Stimulated activated naive CD8-positive, alpha-beta T cell treated with anti-CD3 and anti-CD28 coated beads, Interleukin-15, Interleukin-2, amounts not matched to agents 100 ng/mL and 50 ng/mL, for 24 hours (primary cell): ENCODE results near the gene SPOCK1.

ENCODE experiments used
- H3K27ac Mint-ChIP-seq: one replicate; pipeline ENCODE4 v1.8.0; 2021; ENCODE audit warnings: mild to moderate bottlenecking, mixed read lengths
- H3K27me3 Mint-ChIP-seq: one replicate; pipeline ENCODE4 v1.8.0; 2021; ENCODE audit warnings: mixed read lengths
- H3K36me3 Mint-ChIP-seq: one replicate; pipeline ENCODE4 v1.8.0; 2021; ENCODE audit warnings: low read depth, mixed read lengths
- H3K4me1 Mint-ChIP-seq: one replicate; pipeline ENCODE4 v1.8.0; 2021; ENCODE audit warnings: low read depth, mixed read lengths
- H3K4me3 Mint-ChIP-seq: one replicate; pipeline ENCODE4 v1.8.0; 2021; ENCODE audit warnings: mild to moderate bottlenecking, mixed read lengths
- H3K9me3 Mint-ChIP-seq: one replicate; pipeline ENCODE4 v1.8.0; 2021; ENCODE audit warnings: mixed read lengths

The SPOCK1 gene

GRCh38 chr5:137286025-137286610 lies 213.0 kb downstream of the SPOCK1 start:
- no peak overlapping the region for H3K4me3 Mint-ChIP-seq
- H3K4me1 Mint-ChIP-seq, result no peaks in the 10 kb centered on the region
- H3K36me3 Mint-ChIP-seq, result no peaks in the 10 kb centered on the region
- peaks cover 7% of the 10 kb centered on the region for H3K27me3 Mint-ChIP-seq
- no peak overlapping the region for H3K27ac Mint-ChIP-seq
- no peaks in the 10 kb centered on the region for H3K9me3 Mint-ChIP-seq

DNA sequence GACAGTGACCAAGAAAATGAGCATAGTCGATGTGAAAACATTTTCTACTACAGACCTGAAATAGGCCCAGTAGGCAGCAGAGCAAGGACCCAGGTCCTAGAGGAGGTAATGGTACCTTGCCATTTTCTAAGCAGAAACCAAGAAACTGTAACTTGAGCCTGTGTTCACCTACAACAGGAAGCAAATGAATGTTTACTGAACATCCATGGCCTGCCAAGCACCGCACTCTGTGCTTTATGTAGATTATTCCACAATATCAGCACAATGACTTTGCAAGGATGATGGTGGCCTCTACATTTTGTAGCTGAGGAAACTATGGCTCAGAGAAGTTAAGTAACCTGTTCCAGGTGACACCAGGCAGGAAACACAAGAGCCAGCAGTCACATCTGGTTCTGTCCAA lies 215.3 kb downstream of the SPOCK1 start:
- Mint-ChIP-seq H3K27me3 (peaks cover 7% of the 10 kb centered on the region), H3K9me3 (no peaks in the 10 kb centered on the region), H3K4me1 (no peaks in the 10 kb centered on the region), H3K4me3 (no peak overlapping the region), H3K27ac (no peak overlapping the region), H3K36me3 (no peaks in the 10 kb centered on the region)

GRCh38 chr5:137282216-137282615 lies 216.9 kb downstream of the SPOCK1 start:
- Mint-ChIP-seq H3K4me3 (no peak overlapping the region), H3K9me3 (no peaks in the 10 kb centered on the region), H3K4me1 (no peaks in the 10 kb centered on the region), H3K27me3 (peaks cover 1% of the 10 kb centered on the region), H3K36me3 (no peaks in the 10 kb centered on the region), H3K27ac (no peak overlapping the region)

DNA sequence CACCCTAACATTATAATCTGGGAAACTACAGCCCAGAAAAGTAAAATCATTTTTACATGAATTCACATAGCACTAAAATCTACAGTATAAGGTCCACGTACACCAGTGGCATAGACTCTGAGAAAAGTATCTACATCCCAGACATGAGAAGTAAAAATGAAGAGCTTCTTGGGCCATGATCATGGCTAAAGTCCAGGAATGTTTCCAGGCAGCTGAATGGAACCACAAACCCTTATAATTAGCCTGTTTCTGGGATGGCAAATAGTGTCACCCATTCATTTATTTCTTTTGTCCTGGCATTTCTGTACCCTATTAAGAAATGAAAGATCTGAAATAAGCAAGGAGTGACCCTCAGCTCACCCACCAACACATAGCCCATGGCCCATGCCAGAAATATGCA lies 217.9 kb downstream of the SPOCK1 start:
- no peak overlapping the region for H3K4me3 Mint-ChIP-seq
- no peaks in the 10 kb centered on the region for H3K4me1 Mint-ChIP-seq
- no peaks in the 10 kb centered on the region for H3K36me3 Mint-ChIP-seq
- H3K27ac Mint-ChIP-seq, result no peak overlapping the region
- H3K9me3 Mint-ChIP-seq, result no peaks in the 10 kb centered on the region
- no peaks in the 10 kb centered on the region for H3K27me3 Mint-ChIP-seq

- Mint-ChIP-seq H3K9me3 (no peaks in the 10 kb centered on the region), H3K4me3 (no peak overlapping the region), H3K4me1 (no peaks in the 10 kb centered on the region), H3K36me3 (no peaks in the 10 kb centered on the region), H3K27ac (no peak overlapping the region), H3K27me3 (no peaks in the 10 kb centered on the region)
These were observed 218.5 kb downstream of the SPOCK1 start for GRCh38 chr5:137280656-137281055.

GRCh38 chr5:137279521-137280231 lies 219.4 kb downstream of the SPOCK1 start:
- H3K4me3 Mint-ChIP-seq, result no peak overlapping the region
- no peaks in the 10 kb centered on the region for H3K27me3 Mint-ChIP-seq
- H3K4me1 Mint-ChIP-seq, result no peaks in the 10 kb centered on the region
- no peaks in the 10 kb centered on the region for H3K9me3 Mint-ChIP-seq
- no peaks in the 10 kb centered on the region for H3K36me3 Mint-ChIP-seq
- no peak overlapping the region for H3K27ac Mint-ChIP-seq

DNA sequence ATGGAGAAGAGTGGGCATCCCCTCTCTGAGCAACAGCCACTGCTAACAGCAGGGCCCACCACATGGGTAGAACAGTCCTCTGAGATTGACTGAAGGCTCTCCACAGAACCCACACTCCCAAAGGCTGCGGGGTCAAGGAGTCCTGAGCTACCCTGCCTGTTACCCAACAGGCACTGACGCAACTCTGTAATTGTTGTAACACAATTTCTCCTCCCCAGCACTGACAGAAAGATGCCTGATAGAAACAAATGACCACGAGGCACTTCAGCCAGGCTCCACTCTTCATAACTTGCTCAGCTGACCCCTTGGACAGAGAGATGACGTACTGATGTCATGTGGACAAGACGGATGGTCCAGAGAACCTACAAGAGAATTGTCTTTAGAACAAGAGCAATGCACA lies 220.7 kb downstream of the SPOCK1 start:
- Mint-ChIP-seq H3K27ac (no peak overlapping the region), H3K36me3 (no peaks in the 10 kb centered on the region), H3K4me3 (no peak overlapping the region), H3K27me3 (no peaks in the 10 kb centered on the region), H3K9me3 (no peaks in the 10 kb centered on the region), H3K4me1 (no peaks in the 10 kb centered on the region)

GRCh38 chr5:137275083-137275482 lies 224.0 kb downstream of the SPOCK1 start:
- Mint-ChIP-seq H3K9me3 (no peaks in the 10 kb centered on the region), H3K4me3 (no peak overlapping the region), H3K27me3 (no peaks in the 10 kb centered on the region), H3K4me1 (no peaks in the 10 kb centered on the region), H3K27ac (no peak overlapping the region), H3K36me3 (no peaks in the 10 kb centered on the region)

DNA sequence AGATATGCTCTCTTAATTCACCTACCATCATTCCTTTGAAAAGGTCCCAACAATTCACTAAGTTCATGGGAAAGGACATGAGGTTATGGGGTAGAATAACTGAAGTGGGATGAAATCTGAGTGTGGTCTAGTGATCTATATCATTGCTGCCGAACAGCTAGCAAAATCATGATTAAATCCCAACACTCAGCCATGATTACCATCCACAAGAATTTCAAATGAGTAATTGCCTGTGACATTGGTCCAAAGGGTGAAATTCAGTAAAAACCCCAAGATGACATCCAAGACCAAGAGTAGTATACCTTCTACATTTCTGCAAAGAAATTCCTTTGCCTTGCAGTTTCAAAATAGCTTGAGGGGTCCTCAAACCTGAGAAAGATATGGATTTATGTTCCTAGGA lies 225.6 kb downstream of the SPOCK1 start:
- H3K4me1 Mint-ChIP-seq, result no peaks in the 10 kb centered on the region
- H3K27me3 Mint-ChIP-seq, result no peaks in the 10 kb centered on the region
- no peak overlapping the region for H3K27ac Mint-ChIP-seq
- no peaks in the 10 kb centered on the region for H3K36me3 Mint-ChIP-seq
- H3K4me3 Mint-ChIP-seq, result no peak overlapping the region
- no peaks in the 10 kb centered on the region for H3K9me3 Mint-ChIP-seq

DNA sequence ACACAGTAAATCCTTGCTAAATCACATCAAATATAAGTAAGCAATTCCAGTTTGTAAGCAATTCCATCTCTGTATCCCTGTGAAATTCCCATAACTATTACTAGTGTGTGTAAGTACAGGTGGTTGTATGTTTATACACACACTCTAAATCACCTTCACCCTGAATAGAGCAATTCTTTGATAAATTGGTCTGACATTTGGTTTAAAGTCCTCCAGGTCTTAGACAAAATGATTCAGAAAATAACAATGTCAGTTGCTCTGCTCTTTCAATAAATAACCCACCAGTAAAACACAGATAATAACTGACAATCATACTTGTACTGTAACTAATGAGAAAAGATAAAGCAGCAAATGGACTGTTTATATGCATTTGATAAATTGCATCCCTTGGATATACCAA lies 226.3 kb downstream of the SPOCK1 start:
- no peaks in the 10 kb centered on the region for H3K36me3 Mint-ChIP-seq
- no peaks in the 10 kb centered on the region for H3K27me3 Mint-ChIP-seq
- H3K4me3 Mint-ChIP-seq, result no peak overlapping the region
- H3K9me3 Mint-ChIP-seq, result no peaks in the 10 kb centered on the region
- H3K27ac Mint-ChIP-seq, result no peak overlapping the region
- no peaks in the 10 kb centered on the region for H3K4me1 Mint-ChIP-seq

GRCh38 chr5:137269946-137270345 lies 229.2 kb downstream of the SPOCK1 start:
- H3K9me3 Mint-ChIP-seq, result no peaks in the 10 kb centered on the region
- H3K4me1 Mint-ChIP-seq, result no peaks in the 10 kb centered on the region
- H3K27ac Mint-ChIP-seq, result no peak overlapping the region
- H3K36me3 Mint-ChIP-seq, result no peaks in the 10 kb centered on the region
- H3K27me3 Mint-ChIP-seq, result peaks cover 6% of the 10 kb centered on the region
- no peak overlapping the region for H3K4me3 Mint-ChIP-seq

- Mint-ChIP-seq H3K27me3 (peaks cover 6% of the 10 kb centered on the region), H3K4me3 (no peak overlapping the region), H3K4me1 (no peaks in the 10 kb centered on the region), H3K36me3 (no peaks in the 10 kb centered on the region), H3K9me3 (no peaks in the 10 kb centered on the region), H3K27ac (no peak overlapping the region)
These were observed 229.9 kb downstream of the SPOCK1 start for GRCh38 chr5:137269274-137269673.

GRCh38 chr5:137268646-137269045 lies 230.5 kb downstream of the SPOCK1 start:
- no peaks in the 10 kb centered on the region for H3K36me3 Mint-ChIP-seq
- peaks cover 6% of the 10 kb centered on the region for H3K27me3 Mint-ChIP-seq
- no peaks in the 10 kb centered on the region for H3K9me3 Mint-ChIP-seq
- no peak overlapping the region for H3K27ac Mint-ChIP-seq
- H3K4me1 Mint-ChIP-seq, result no peaks in the 10 kb centered on the region
- no peak overlapping the region for H3K4me3 Mint-ChIP-seq

- Mint-ChIP-seq H3K36me3 (no peaks in the 10 kb centered on the region), H3K27ac (no peak overlapping the region), H3K4me1 (no peaks in the 10 kb centered on the region), H3K4me3 (no peak overlapping the region), H3K9me3 (no peaks in the 10 kb centered on the region), H3K27me3 (peaks cover 11% of the 10 kb centered on the region)
These were observed 232.9 kb downstream of the SPOCK1 start for GRCh38 chr5:137266186-137266585.

- peaks cover 11% of the 10 kb centered on the region for H3K27me3 Mint-ChIP-seq
- H3K27ac Mint-ChIP-seq, result no peak overlapping the region
These were observed 233.7 kb downstream of the SPOCK1 start for GRCh38 chr5:137265457-137265856.

GRCh38 chr5:137264573-137264972 lies 234.6 kb downstream of the SPOCK1 start:
- Mint-ChIP-seq H3K4me1 (no peaks in the 10 kb centered on the region), H3K36me3 (no peaks in the 10 kb centered on the region), H3K9me3 (no peaks in the 10 kb centered on the region), H3K27ac (no peak overlapping the region), H3K4me3 (no peak overlapping the region), H3K27me3 (peaks cover 11% of the 10 kb centered on the region)

More at GRCh38 chr5:137265457-137265856, 233.7 kb downstream of the SPOCK1 start:
- H3K4me3 Mint-ChIP-seq, result no peak overlapping the region
- H3K36me3 Mint-ChIP-seq, result no peaks in the 10 kb centered on the region
- H3K9me3 Mint-ChIP-seq, result no peaks in the 10 kb centered on the region
- no peaks in the 10 kb centered on the region for H3K4me1 Mint-ChIP-seq
